Endothelial cell of umbilical vein (primary cell): ENCODE data around the gene EML1. TPM values are rescaled to one million over a fixed set of nuclear protein-coding genes. Genes with fewer than 3 reads are reported as not detected.

ENCODE experiments used
- BruUV-seq: library from RNA; stranded (reverse); fragments of 400-500 nt; replicated peaks from 2 replicates; lab custom pipeline; 2021; lab: Mats Ljungman, UMichigan
- CTCF ChIA-PET: fragments of 300-600, 350-600 bp; sonication (Branson Sonifier 250); formaldehyde crosslinking; loops from one replicate; lab custom pipeline; 2021; ENCODE audit warnings: antibody characterized with exemption, inconsistent platforms; lab: Charles Lee
- POLR2A ChIA-PET: fragments of 300-600, 350-600 bp; sonication (Branson Sonifier 250); formaldehyde crosslinking; loops from one replicate; lab custom pipeline; 2021; ENCODE audit warnings: antibody characterized with exemption, inconsistent platforms; lab: Charles Lee
- DNase-seq: peaks from one replicate; pipeline ENCODE4 v3.0.0-alpha.2; 2011; ENCODE audit warnings: low read depth, low spot score
- FAIRE-seq: peaks from 2 replicates; lab custom pipeline; 2011; peaks lifted over from hg19 to GRCh38; lab: Jason Lieb, UNC
- H2AFZ ChIP-seq: 2 replicates; pipeline ENCODE4 v1.6.0; 2012; ENCODE audit warnings: low read depth, low read length, control low read depth, inconsistent platforms
- H3K27ac ChIP-seq: 2 replicates; pipeline ENCODE4 v1.5.1; 2011; ENCODE audit warnings: low read depth, mild to moderate bottlenecking, control low read depth, low read length, moderate library complexity; ENCODE audit not compliant: insufficient read depth
- H3K27me3 ChIP-seq, 2 experiments: 2 replicates each; pipeline versions ENCODE4 v1.6.0 to v1.6.1; 2011; ENCODE audit warnings: low read length in 2 of 2, mixed read lengths in 1 of 2; ENCODE audit not compliant: control insufficient read depth in 2 of 2, insufficient read depth in 2 of 2
- H3K36me3 ChIP-seq, 2 experiments: 2 replicates in 1 of 2; 3 replicates in 1 of 2; pipeline ENCODE4 v1.5.1; 2011; ENCODE audit warnings: low read length in 2 of 2, mild to moderate bottlenecking in 1 of 2, moderate library complexity in 1 of 2; ENCODE audit not compliant: control insufficient read depth in 2 of 2, insufficient read depth in 2 of 2; ENCODE audit errors: extremely low read depth in 1 of 2
- H3K4me1 ChIP-seq: 3 replicates; pipeline ENCODE4 v1.5.1; 2011; ENCODE audit warnings: mild to moderate bottlenecking, low read length; ENCODE audit not compliant: control insufficient read depth, insufficient read depth; ENCODE audit errors: extremely low read depth
- H3K4me2 ChIP-seq: 2 replicates; pipeline ENCODE4 v1.6.1; 2011; ENCODE audit warnings: low read length, control low read depth, mixed read lengths; ENCODE audit not compliant: insufficient read depth
- H3K4me3 ChIP-seq, 3 experiments: fragments of 200-600 bp in 1 of 3; sonication (generic), shearing (Covaris generic) in 1 of 3; replicated peaks in 1 of 3; 2 replicates each; pipeline ENCODE4 v1.5.1; 2011 to 2016; ENCODE audit warnings: control low read depth in 3 of 3, low read length in 3 of 3, mild to moderate bottlenecking in 2 of 3, inconsistent platforms in 1 of 3, low read depth in 1 of 3, moderate library complexity in 1 of 3; ENCODE audit not compliant: insufficient read depth in 1 of 3
- H3K79me2 ChIP-seq: 2 replicates; pipeline ENCODE4 v1.6.0; 2012; ENCODE audit warnings: low read length, inconsistent platforms; ENCODE audit not compliant: control insufficient read depth, insufficient read depth
- H3K9ac ChIP-seq: replicated peaks from 2 replicates; pipeline ENCODE3; 2011; ENCODE audit warnings: low read length, control low read depth; ENCODE audit not compliant: insufficient read depth; ENCODE audit errors: extremely low read depth
- H3K9me1 ChIP-seq: replicated peaks from 3 replicates; pipeline ENCODE4 v1.6.0; 2011; ENCODE audit warnings: mild to moderate bottlenecking, low read length; ENCODE audit not compliant: control insufficient read depth, insufficient read depth; ENCODE audit errors: extremely low read depth
- H3K9me3 ChIP-seq: replicated peaks from 2 replicates; pipeline ENCODE4 v1.5.1; 2012; ENCODE audit warnings: low read length, inconsistent platforms; ENCODE audit not compliant: control insufficient read depth, insufficient read depth
- H4K20me1 ChIP-seq: replicated peaks from 2 replicates; pipeline ENCODE3; 2011; ENCODE audit warnings: mild to moderate bottlenecking, low read length; ENCODE audit not compliant: control insufficient read depth, insufficient read depth; ENCODE audit errors: extremely low read depth
- CTCF ChIP-seq, 2 donors: IDR thresholded peaks; 1 replicate in 1 of 2; 2 replicates in 1 of 2; pipeline ENCODE4 v1.5.1; 2011; ENCODE audit warnings: low read length in 2 of 2, mild to moderate bottlenecking in 2 of 2, moderate library complexity in 2 of 2, control low read depth in 1 of 2, inconsistent platforms in 1 of 2, low read depth in 1 of 2; ENCODE audit not compliant: insufficient read depth in 1 of 2; ENCODE audit errors: extremely low read depth in 1 of 2
- EZH2 ChIP-seq: IDR thresholded peaks from 2 replicates; pipeline ENCODE4 v1.6.1; 2012; ENCODE audit warnings: borderline replicate concordance, low read depth, mild to moderate bottlenecking, moderate library complexity, low read length, inconsistent platforms; ENCODE audit not compliant: severe bottlenecking
- FOS ChIP-seq: IDR thresholded peaks from 2 replicates; pipeline ENCODE4 v1.6.1; 2011; ENCODE audit warnings: mild to moderate bottlenecking, low read length, moderate library complexity, borderline replicate concordance; ENCODE audit not compliant: insufficient read depth
- GATA2 ChIP-seq: IDR thresholded peaks from 2 replicates; pipeline ENCODE4 v1.7.0; 2011; ENCODE audit warnings: low read depth, mild to moderate bottlenecking, moderate library complexity, mixed read lengths, low read length; ENCODE audit not compliant: insufficient read length, insufficient read depth
- JUN ChIP-seq: IDR thresholded peaks from 2 replicates; pipeline ENCODE4 v1.6.1; 2011; ENCODE audit warnings: borderline replicate concordance, low read depth; ENCODE audit not compliant: insufficient read length, insufficient read depth
- MAX ChIP-seq: IDR thresholded peaks from 2 replicates; pipeline ENCODE4 v1.6.1; 2011; ENCODE audit not compliant: insufficient read depth, insufficient read length
- MYC ChIP-seq: IDR thresholded peaks from one replicate; pipeline ENCODE4 v1.6.1; 2011; ENCODE audit warnings: mild to moderate bottlenecking, low read depth, low read length
- POLR2A ChIP-seq: IDR thresholded peaks from 2 replicates; pipeline ENCODE4 v1.6.1; 2012; ENCODE audit warnings: low read depth, mild to moderate bottlenecking, control low read depth, low read length
- POLR2AphosphoS5 ChIP-seq: IDR thresholded peaks from 2 replicates; pipeline ENCODE4 v1.6.1; 2012; ENCODE audit warnings: low read depth, mild to moderate bottlenecking, control low read depth, low read length, moderate library complexity; ENCODE audit not compliant: insufficient read depth
- dilution Hi-C: fragments of 300-500 bp; cut with MboI; formaldehyde crosslinking; loops from one replicate; pipeline ENCODE4 v1.15.0; 2019; ENCODE audit warnings: low sequenced_read_pairs; ENCODE audit not compliant: extremely low pct_ligation_motif_present
- intact Hi-C: fragments of 100-400 bp; cut with micrococcal nuclease; formaldehyde crosslinking; loops from one replicate; pipeline ENCODE4 v1.10.0; 2022
- polyA plus RNA-seq, 4 experiments: library from polyadenylated mRNA; depleted of rRNA in 3 of 4; stranded (reverse) in 3 of 4; unstranded in 1 of 4; fragments of >200 nt; gene quantifications; 2 replicates each; pipeline versions ENCODE4 v1.2.1 to v1.2.3, GENCODE V29; 2011 to 2012; ENCODE audit warnings: missing spikeins in 1 of 4
- total RNA-seq: library from RNA; stranded (reverse); gene quantifications from 2 replicates; pipeline ENCODE4 v1.2.3, GENCODE V29; 2021

EML1 gene
- total and polyA plus RNA-seq, 2 donors (not counting 3 experiments of a cell fraction or from before 2014, with no cell fraction given), result 22.9 to 33.0 TPM

- H3K27me3 ChIP-seq, result no peaks in the 10 kb centered on the region
These were observed 7.6 kb downstream of the EML1 start for GRCh38 chr14:99800781-99801180.

GRCh38 chr14:99802301-99803105 lies 9.3 kb downstream of the EML1 start:
- no peak for DNase-seq
- Histone ChIP-seq H3K4me1 (no peaks in the 10 kb centered on the region), H3K9ac (no peak overlapping the region), H2AFZ (no peak overlapping the region), H3K4me2 (no peak overlapping the region), H3K79me2 (peaks cover 4% of the 10 kb centered on the region), H3K9me1 (no peaks in the 10 kb centered on the region), H3K27ac (no peak overlapping the region), H3K9me3 (no peaks in the 10 kb centered on the region), H3K36me3 (no peaks in the 10 kb centered on the region), H3K4me3 (no peak overlapping the region), H4K20me1 (peaks cover 2% of the 10 kb centered on the region), H3K27me3 (no peaks in the 10 kb centered on the region)
- POLR2A ChIA-PET, result no interaction called here
- BruUV-seq, result no TSS peak
- no peak for FAIRE-seq
- TF ChIP-seq GATA2 (no peak), MAX (no peak), EZH2 (no peak), POLR2AphosphoS5 (no peak), FOS (no peak), CTCF (IDR thresholded peaks at IDR 0.05; ENCODE audit: extremely low read depth in 1 of 2, insufficient read depth in 1 of 2, low read depth in 1 of 2, low read length in 2 of 2) (no peak), JUN (no peak), POLR2A (no peak), MYC (no peak)
- dilution Hi-C loops (no loop called here), intact Hi-C loops (no loop called here)
- CTCF ChIA-PET, result interaction anchor here (1.7 kb wide), 1 partner anchor 73 kb away, joined by 5 read pairs; no protein-coding TSS in a partner anchor

More at GRCh38 chr14:99800781-99801180, 7.6 kb downstream of the EML1 start:
- Histone ChIP-seq H3K79me2 (peaks cover 12% of the 10 kb centered on the region), H3K9ac (no peak overlapping the region), H4K20me1 (peaks cover 2% of the 10 kb centered on the region), H3K9me3 (no peaks in the 10 kb centered on the region), H3K27ac (no peak overlapping the region), H3K9me1 (no peaks in the 10 kb centered on the region), H3K4me2 (no peak overlapping the region), H2AFZ (no peak overlapping the region), H3K4me1 (no peaks in the 10 kb centered on the region), H3K36me3 (no peaks in the 10 kb centered on the region), H3K4me3 (no peak overlapping the region)
- CTCF ChIA-PET, result no interaction called here
- intact Hi-C loops, result no loop called here
- DNase-seq (no peak), FAIRE-seq (no peak)
- BruUV-seq, result no TSS peak
- TF ChIP-seq POLR2AphosphoS5 (no peak), EZH2 (no peak), JUN (no peak)
- dilution Hi-C loops, result no loop called here
- POLR2A ChIA-PET, result no interaction called here
